GM18873 (cell line): Measurements from ENCODE around the gene UBE3C.
A peak's percentile ranks its signal among the peaks of the same experiment; 100 is the strongest.

Experiments
- ATAC-seq: cut with Tn5 transposase; IDR thresholded peaks from one replicate; pipeline ENCODE4 v1.9.1; 2021; ENCODE audit warnings: mild to moderate bottlenecking, moderate library complexity, moderate number of reproducible peaks; ENCODE audit not compliant: unreplicated experiment, low FRiP score

Gene UBE3C

DNA sequence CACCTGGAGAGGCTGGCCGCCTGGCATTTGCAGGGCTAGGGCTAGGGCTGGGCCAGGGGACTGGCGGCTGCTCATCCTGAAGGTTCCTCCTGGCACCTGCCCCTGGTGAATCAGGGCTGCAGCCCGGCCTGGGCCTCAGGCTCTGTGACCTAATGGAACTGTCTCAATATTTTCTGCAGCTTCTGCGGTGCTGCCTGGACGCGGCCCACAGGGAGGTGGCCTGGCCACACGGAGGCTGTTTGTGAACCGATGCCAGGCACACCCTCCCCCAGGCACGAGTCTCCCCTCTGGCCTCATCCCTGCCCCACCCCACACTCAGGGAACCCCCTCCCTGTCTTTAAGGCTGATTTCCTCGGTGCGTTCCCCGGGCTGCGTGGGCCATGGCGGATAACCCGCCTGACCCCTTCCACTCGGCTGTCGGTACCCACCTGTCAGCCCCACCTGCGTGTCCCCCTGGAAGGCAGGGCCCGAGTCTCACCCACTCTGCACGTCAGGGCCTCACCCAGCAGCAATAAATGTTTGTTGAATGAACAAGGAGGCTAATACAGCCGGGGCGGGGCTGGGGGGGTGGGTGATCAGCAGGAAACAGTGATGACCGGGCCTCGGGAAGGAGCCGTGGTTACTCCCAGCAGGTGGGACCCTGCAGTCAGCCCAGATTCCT lies 143.5 kb downstream of the UBE3C start:
- ATAC-seq = no peak

DNA sequence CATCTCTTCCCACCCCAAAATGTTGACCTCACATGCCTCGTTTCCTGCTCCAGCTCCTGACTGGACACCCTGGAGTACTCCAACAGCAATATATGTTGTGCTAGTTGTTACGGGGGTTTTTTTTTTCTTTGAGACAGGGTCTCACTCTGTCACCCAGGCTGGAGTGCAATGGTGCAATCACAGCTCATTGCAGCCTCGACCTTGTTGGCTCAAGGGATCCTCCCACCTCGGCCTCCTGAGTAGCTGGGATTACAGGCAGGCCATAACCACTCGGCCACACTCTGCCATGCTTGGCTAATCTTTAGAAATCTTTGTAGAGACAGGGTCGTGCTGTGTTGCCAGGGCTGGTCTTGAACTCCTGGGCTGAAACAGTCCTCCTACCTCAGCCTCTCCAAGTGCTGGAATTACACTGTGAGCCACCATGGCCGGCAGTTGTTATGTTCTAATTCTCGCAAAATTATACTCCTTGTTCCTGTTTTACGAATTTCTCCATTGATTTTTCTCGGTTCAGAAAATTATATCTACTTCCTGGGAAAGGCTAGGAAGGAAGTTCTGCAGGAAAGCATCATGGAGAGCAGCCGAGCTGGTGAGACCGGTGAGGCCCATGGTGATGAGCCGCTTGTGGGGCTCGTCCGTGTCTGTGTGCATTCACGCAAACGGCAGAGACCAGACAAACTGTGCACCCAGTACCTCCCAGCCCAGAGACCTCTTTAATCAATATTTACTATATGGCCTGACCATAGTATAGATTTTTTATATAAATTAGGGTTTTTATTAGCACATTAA lies 145.7 kb downstream of the UBE3C start:
- ATAC-seq = no peak

DNA sequence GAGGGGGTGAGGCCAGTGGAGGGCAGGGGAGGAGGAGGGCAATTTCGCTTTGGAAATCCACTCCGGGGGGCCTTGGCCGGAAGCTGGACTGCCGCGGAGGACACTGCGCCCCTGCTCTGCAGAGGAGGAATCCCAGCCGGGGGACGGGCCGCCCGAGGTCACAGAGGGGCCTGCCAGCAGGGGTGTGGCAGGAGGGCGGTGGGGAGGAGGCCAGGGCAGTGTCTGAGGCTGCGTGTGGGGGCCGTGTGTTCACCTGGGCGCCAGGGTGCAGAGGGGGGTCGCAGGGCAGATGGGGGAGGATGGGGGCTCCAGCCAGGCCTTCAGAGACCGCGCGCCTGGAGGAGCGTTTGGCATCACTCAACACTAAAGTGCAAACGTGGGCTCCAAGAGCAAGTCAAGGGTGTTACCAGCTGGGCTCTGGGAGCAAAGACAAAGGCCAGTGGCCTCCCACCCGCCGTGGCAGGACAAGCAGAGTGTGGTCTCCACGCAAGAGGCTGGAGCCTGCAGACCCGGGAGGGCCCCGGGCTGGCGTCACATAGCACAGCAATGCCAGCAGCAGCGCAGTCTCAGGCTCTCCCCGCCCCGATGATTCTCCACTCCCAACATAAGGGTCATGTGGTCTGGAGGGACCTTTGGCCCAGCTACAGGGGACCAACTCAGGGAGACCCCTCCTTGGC lies 152.8 kb downstream of the UBE3C start:
- ATAC-seq = no peak

DNA sequence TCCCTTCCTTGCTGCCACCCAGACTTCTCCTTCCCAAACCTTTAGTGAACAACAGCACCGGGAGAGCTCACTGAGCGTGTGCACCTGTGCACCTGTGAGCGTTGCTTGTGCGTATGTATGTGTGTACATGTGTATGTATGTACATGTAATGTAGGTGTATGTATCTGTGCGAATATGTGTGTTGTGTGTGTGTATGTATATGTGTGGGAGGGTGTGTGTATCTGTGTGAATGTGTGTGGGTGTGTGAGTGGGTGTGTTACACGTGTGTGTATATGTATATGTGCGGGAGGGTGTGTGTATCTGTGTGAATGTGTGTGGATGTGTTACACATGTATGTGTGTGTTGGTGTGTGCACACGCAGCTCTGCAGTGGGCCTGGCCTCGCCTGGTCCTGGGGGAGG lies 153.5 kb downstream of the UBE3C start:
- no peak for ATAC-seq

DNA sequence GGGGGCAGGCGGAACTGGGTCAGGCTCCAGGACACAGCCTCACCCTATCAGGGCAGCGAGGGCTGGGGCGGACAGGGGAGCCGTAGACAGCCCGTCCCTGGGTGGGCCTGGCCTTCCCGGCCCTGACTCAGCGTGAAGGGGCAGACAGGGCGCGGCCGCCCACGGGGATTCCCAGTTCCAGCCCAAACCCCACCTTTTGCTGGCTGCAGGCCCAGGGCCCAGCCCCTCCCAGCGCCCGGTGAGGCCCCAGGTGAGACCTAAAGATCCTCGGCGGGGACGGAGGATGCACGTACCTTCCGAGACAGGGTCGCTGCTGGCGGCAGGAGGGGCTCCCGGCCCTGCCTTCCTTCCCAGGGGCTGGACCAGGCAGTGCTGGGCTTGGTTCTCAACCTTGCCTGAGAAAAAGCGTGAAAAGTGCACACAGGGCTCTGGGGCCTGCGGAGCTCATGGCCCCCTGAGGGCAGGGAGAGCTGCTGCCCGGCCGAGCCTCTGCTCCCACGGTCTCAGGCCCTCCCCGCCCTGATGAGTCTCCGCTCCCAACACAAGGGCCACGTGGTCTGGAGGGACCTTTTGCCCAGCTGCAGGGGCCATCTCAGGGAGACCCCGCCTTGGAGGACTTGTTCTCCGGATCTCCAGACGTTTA lies 154.2 kb downstream of the UBE3C start:
- ATAC-seq = no peak

DNA sequence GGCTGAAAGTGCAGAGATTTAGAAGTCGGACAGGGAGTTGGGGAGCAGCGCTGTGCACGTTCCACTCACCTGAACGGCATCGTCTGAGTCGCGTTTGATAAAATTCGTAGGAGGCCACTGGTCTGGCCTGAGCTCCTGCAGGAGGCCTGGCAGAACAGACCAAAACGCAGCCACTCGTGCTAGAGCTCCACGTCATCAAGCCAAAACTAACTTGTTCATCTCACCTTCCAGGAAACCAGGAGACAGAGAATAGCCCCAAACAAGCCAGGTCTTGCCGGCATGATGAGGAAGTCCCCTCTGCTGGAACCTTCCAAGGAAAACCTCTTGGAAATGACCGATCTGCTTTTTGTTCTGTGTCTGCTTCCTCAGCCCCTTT lies 154.7 kb downstream of the UBE3C start:
- ATAC-seq = no peak

DNA sequence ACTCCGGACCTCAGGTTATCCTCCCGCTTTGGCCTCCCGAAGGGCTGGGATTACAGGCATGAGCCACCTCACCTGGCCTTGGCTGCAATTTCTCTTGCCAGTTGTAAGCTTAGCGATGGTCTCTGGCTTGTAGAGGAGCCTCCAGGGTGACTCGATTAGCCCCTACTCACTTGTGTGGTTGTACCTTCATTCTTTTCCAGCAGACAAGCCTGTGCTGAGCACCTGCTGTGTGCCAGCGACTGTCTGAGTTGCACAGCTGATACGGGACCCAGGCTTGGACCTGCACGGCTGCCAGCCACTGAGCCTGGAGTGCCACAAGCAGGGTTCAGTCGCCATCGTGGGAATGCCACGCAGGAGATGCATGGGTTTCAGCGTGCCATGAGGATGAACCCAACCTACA lies 156.0 kb downstream of the UBE3C start:
- ATAC-seq = no peak

DNA sequence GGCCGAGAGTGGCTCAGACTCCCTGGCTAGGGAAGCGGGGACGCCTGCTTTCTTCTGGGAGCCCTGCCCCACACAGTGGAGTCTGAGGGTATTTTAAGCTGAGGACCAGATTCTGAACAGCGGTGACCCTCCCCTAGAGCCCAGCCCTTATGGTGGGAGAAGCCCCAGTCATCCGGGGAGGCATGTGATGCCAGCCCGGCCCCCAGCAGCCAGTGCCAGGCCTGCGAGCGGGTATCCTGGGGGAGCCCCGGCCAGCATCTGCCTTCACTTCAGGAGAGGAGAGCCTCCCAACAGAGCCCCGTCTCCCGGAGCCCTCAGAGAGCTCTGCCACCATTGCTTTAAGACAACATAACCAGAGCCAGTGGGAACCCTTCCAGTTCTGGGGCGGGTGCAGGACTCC lies 156.6 kb downstream of the UBE3C start:
- no peak for ATAC-seq

DNA sequence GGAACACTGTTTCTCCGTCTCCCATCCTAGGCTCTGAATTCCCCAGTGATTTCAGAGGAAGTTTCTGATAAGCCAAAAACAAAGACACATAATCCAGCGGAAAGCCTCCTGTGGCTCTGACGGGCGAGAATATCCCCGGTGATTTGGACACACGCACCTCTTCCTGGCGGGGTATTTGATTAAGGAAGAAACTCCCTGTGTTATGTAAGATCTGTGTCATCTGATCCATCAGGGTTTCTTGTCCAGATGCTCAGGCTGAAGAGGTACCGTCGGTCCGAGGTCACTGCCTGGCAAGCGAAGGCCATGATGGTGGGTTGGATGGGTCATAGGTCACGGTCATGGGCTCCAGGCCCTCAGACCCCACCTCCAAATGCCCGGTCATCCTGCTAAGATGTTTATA lies 158.5 kb downstream of the UBE3C start:
- no peak for ATAC-seq

DNA sequence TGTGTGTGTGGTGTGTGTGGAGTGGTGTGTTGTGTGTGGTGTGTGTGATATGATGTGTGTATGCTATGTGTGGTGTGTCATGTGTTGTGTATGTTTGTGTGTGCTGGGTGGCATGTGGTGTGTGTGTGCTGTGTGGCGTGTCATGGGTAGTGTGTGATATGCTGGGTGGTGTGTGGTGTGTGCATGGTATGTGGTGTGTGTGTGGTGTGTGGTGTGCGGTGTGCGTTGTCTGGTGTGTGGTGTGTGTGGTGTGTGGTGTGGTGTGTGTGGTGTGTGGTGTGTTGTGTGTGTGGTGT lies 160.5 kb downstream of the UBE3C start:
- ATAC-seq = no peak

DNA sequence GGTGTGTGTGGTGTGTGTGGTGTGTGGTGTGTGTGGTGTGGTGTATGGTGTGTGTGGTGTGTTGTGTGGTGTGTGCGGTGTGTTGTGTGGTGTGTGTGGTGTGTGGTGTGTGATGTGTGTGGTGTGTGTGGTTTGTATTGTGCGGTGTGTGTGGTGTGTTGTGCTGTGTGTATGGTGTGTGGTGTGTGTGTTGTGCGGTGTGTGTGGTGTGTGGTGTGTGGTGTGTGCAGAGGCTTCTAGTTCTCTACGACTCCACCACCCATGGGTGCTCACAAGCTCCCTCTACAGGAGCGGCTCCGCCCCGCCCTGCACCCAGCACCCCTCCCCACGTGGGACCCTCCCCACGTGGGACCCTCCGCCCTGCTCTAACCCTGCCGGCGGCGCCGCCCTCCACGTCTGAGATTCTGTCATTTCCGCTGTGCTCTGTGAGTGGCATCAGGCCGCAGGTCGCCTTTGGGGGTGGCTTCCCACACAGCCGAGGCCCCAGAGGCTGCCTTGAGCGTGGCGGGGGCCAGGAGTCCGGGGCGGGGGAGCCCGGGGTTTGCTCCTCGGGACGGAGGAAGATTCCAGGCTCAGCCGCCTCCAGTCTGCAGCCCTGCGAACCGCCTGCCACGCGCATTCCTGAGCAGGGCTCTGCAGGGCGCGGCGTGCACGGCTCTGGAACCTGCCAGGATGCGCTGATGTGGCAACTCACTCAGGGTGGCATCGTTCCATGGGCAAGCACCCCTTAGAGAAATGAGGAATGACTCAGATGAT lies 161.1 kb downstream of the UBE3C start:
- ATAC-seq = no peak

DNA sequence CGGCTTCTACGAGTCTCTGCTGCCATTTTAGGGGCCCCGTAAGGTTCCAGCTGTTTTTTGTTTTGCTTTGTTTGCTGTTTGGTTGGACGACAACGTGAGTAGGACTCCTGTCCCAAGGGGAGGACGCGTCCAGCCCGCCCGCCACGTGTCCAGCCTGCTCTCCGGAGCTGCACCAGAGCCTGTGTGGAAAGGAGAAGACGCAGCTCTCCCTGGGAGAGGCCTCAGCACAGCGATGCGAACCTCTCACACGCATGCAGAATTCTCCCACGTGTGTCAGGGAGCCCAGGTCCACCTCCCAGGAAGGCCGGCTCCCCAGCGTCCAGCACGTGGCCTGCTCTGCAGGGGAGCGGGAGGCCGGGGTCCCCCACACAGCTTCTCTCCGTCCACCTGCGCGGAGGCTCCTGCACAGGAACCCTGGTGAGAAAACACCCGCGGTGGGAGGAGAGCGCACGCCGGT lies 161.7 kb downstream of the UBE3C start:
- no peak for ATAC-seq

DNA sequence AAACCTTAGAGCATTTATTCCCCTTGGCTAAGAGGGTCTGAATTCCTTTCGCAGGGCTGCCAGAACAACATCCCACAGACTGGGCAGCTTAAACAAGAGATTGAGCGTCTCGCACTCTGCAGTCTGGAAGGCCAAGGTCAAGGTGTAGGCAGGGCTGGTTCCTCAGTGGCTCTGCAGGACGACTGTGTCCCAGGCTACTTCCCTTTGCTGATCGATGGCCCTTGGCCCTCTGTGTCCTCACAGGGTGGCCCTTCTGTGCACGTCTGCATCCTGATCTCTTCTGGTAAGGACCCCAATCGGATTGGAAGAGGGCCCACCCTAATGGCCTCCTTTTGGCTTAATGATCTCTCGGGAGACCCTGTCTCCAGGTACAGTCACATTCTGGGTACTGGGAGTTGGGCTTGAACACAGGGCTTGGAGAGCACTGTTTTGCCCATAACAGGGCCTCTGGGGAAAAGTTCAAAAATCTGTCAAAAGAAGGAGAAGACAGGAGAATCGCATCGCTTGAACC lies 162.9 kb downstream of the UBE3C start:
- ATAC-seq = peak; percentile 1

DNA sequence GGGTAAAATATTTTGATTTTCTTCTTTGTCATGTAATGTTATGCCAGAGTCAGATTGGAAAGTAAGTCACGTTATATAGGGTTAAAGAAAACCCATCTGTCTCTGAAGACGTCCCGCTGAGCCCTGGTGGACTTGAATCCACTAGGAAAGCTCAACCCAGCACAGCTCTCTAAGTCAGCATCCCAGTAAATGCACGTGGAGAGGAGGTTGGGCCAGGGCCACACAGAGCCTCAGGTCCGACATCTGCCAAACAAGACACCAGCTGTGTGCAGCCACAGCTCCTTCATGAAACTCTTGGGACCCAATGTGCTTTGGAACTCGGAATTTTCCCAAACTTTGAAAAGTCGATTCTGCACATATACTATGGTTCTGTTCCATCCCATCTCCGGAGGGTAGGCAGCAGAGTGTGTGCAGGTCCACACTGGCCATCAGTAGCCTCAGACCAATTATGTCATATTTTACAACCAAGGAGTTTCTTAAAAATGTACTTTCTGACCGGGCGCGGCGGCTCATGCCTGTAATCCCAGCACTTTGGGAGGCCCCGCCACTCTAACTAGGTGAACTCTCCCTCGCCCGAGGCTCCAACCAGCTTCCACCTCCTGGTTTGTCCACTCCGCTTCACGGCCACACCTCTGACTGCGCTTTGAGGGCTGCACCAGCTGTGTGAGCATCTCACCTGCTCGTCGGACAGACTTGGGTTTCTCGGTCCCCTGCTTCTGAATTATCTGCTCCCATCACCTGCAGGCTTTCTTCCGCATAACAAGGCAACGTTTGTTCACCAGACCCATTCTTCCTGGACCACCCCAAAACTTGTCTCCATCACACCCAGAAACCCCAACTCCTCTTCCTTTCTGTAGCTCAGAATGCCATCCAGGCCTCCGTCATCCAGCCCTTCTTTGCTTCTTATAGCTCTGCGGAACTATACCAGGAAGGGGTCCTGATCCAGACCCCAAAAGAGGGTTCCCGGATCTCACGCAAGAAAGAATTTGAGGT lies 168.4 kb downstream of the UBE3C start:
- no peak for ATAC-seq

DNA sequence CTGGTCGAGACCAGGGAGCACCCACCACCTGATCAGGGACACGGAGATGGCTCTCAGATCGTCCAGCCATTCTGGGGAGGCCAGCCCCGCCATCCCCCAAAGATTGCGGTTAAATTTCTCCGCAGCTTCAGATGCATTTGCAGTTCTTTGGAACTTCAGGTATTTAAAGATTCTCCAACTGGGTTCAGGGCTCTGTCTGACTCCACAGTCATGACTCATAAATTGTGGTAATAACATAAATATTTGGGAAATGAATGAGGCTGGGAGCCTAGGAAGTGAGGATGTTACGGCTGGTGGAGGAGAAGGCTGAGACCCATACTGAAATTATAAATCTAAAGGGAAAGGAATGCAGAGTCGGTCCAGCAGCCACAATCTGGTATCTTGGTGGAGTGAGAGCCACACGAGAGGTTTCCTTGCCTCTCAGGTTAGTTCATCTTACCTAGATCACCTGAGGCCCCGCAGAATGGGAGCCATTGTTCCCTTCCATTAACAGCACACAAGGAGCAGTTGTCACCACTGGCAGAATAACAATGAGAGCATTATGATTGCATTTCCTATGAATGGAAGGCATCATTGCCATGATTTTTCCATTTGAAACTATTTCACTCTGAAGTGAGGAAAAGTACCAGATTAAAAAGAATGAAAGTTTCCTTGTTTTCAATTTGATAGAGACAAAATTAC lies 171.4 kb downstream of the UBE3C start:
- no peak for ATAC-seq

DNA sequence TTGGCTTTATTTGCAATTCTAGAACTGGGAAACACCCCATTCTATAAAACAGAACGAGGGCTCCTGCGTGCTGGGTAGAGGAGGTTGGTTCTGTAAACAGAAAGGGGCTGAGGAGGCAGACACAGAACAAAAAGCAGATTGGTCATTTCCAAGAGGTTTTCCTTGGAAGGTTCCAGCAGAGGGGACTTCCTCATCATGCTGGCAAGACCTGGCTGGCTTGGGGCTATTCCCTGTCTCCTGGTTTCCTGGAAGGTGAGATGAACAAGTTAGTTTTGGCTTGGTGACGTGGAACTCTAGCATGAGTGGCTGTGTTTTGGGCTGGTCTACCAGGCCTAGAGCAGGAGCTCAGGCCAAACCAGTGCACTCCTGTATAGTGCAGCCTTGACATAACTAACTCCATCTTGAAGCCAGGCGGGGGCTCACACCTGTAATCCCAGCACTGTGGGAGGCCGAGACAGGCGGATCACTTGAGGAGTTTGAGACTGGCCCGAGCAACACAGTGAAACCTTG lies 172.0 kb downstream of the UBE3C start:
- no peak for ATAC-seq

DNA sequence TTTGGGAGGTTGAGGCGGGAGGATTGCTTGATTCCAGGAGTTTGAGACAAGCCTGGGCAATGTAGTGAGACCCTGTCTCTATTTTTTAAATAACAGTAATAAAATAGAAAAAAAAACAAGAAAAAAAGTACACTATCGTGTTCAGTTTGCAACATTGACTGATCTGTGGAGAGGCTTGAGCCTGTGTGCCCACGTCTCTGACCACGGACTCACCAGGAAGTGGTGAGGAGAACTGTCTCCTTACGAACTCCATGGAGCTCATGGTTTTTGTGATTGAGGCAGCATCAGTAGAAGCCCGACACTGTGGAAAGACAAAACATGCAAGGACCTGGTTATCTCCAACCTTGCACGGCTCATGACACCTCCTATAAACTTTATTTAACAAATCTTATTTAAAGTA lies 174.2 kb downstream of the UBE3C start:
- no peak for ATAC-seq

DNA sequence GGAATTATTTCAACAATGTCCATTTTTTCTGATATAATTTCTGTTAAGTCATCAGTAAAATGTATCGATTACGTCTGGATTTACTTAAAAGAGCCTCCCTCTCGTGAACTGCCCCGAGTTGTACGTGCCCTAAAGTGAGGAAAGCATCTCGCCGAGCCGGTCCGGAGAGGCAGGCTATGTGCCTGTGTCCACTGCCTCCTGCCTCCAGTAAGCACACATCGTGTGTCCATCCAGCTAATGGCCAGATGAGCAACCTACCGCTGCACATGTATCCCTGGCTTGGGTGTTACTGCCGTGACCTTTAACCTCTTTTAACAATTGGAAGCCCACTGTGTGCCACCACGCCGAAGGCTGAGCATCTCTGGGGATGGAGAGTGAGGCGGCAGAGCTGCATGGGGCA lies 174.9 kb downstream of the UBE3C start:
- ATAC-seq = no peak
